Vagina (tissue), 2 donors: ENCODE data around the gene TNFSF15. TPM values are rescaled to one million over a fixed set of nuclear protein-coding genes. Genes with fewer than 3 reads are reported as not detected.

Source experiments
- DNase-seq, 2 donors: peaks; one replicate each; pipeline ENCODE4 v3.0.0-alpha.2; 2017; ENCODE audit errors: extremely low spot score in 2 of 2
- H3K27ac ChIP-seq: fragments of 200-600 bp; sonication (generic); one replicate; pipeline ENCODE4 v1.5.1; 2019
- H3K27me3 ChIP-seq: fragments of 200-600 bp; sonication (generic); one replicate; pipeline ENCODE4 v1.5.1; 2019
- H3K36me3 ChIP-seq, 2 donors: fragments of 200-600 bp; sonication (generic); one replicate each; pipeline ENCODE4 v1.5.1; 2017 to 2019
- H3K4me1 ChIP-seq: fragments of 200-600 bp; sonication (generic); one replicate; pipeline ENCODE4 v1.5.1; 2019
- H3K4me3 ChIP-seq, 2 donors: fragments of 200-600 bp; sonication (generic); 1 replicate in 1 of 2; 2 replicates in 1 of 2; pipeline ENCODE4 v1.5.1; 2016 to 2019
- H3K9me3 ChIP-seq: fragments of 200-600 bp; sonication (generic); one replicate; pipeline ENCODE4 v1.5.1; 2019
- CTCF ChIP-seq, 3 experiments: fragments of 450-650 bp in 2 of 3; fragments of 200-600 bp in 1 of 3; sonication (generic) in 1 of 3; IDR thresholded peaks; one replicate each; pipeline ENCODE4 v1.5.1; 2017 to 2019; ENCODE audit warnings: antibody characterized with exemption in 3 of 3, mild to moderate bottlenecking in 2 of 3, moderate library complexity in 2 of 3
- POLR2A ChIP-seq, 2 donors: fragments of 450-650 bp; IDR thresholded peaks; one replicate each; pipeline ENCODE4 v1.6.1; 2017; ENCODE audit warnings: antibody characterized with exemption in 2 of 2, mild to moderate bottlenecking in 2 of 2, moderate library complexity in 2 of 2
- POLR2AphosphoS5 ChIP-seq, 2 donors: sonication (generic); formaldehyde crosslinking; IDR thresholded peaks; one replicate each; pipeline ENCODE4 v1.9.0; 2017; ENCODE audit warnings: antibody characterized with exemption in 2 of 2, mild to moderate bottlenecking in 2 of 2, low read depth in 1 of 2; ENCODE audit not compliant: insufficient read depth in 1 of 2
- intact Hi-C: fragments of 100-400 bp; cut with DNase I; formaldehyde crosslinking; loops from one replicate; pipeline ENCODE4 v1.15.1; 2023
- total RNA-seq: library from RNA; depleted of rRNA; stranded (reverse); fragments of >200 nt; gene quantifications from one replicate; pipeline ENCODE4 v1.2.3, GENCODE V29; 2016

Gene TNFSF15
- total RNA-seq, result 0.74 TPM

GRCh38 chr9:114805670-114806525 lies at the start of gene TNFSF15:
TNFSF15 (minus strand) TSS chr9:114806039; CDS start chr9:114806012, 27 bp downstream.
- peak within 1 kb of the TSS in 1 of 2 donors; percentile 2 for H3K4me3 ChIP-seq
- TF ChIP-seq POLR2A (IDR thresholded peaks at IDR 0.05), result no peak
- no peak for TF ChIP-seq CTCF (IDR thresholded peaks at IDR 0.05)
- TF ChIP-seq POLR2AphosphoS5 (IDR thresholded peaks at IDR 0.05; ENCODE audit: insufficient read depth in 1 of 2, low read depth in 1 of 2), result no peak

GRCh38 chr9:114855488-114855887 lies 49.6 kb upstream of the TNFSF15 start:
- no peak overlapping the region for H3K27ac ChIP-seq
- peaks cover 16% of the 10 kb centered on the region for H3K4me1 ChIP-seq
- TF ChIP-seq POLR2A (IDR thresholded peaks at IDR 0.05) (no peak), POLR2AphosphoS5 (IDR thresholded peaks at IDR 0.05; ENCODE audit: insufficient read depth in 1 of 2, low read depth in 1 of 2) (no peak), CTCF (IDR thresholded peaks at IDR 0.05) (no peak)
- H3K4me3 ChIP-seq, result no peak overlapping the region
- intact Hi-C loops, result no loop called here
- H3K36me3 ChIP-seq, result no peaks in the 10 kb centered on the region
- no peaks in the 10 kb centered on the region for H3K9me3 ChIP-seq
- no peaks in the 10 kb centered on the region for H3K27me3 ChIP-seq
- DNase-seq, result no peak

More at GRCh38 chr9:114805670-114806525, at the start of gene TNFSF15:
- Histone ChIP-seq H3K9me3 (no peaks in the 10 kb centered on the region), H3K27me3 (no peaks in the 10 kb centered on the region), H3K36me3 (no peaks in the 10 kb centered on the region), H3K27ac (no peak within 1 kb of the TSS), H3K4me1 (peaks cover 32% of the 10 kb centered on the region)
- intact Hi-C loops, result no loop called here
- DNase-seq, result no peak

GRCh38 chr9:114854736-114855355 lies 49.0 kb upstream of the TNFSF15 start:
- H3K9me3 ChIP-seq, result no peaks in the 10 kb centered on the region
- no peak overlapping the region for H3K27ac ChIP-seq
- TF ChIP-seq CTCF (IDR thresholded peaks at IDR 0.05) (no peak), POLR2AphosphoS5 (IDR thresholded peaks at IDR 0.05; ENCODE audit: insufficient read depth in 1 of 2, low read depth in 1 of 2) (no peak), POLR2A (IDR thresholded peaks at IDR 0.05) (no peak)
- H3K4me3 ChIP-seq, result no peak overlapping the region
- intact Hi-C loops, result no loop called here
- H3K27me3 ChIP-seq, result no peaks in the 10 kb centered on the region
- H3K36me3 ChIP-seq, result no peaks in the 10 kb centered on the region
- peaks cover 16% of the 10 kb centered on the region for H3K4me1 ChIP-seq
- DNase-seq, result no peak

- Histone ChIP-seq H3K9me3 (no peaks in the 10 kb centered on the region), H3K27ac (no peak overlapping the region), H3K27me3 (no peaks in the 10 kb centered on the region), H3K4me3 (no peak overlapping the region), H3K36me3 (no peaks in the 10 kb centered on the region), H3K4me1 (peaks cover 16% of the 10 kb centered on the region)
- TF ChIP-seq CTCF (IDR thresholded peaks at IDR 0.05) (no peak), POLR2A (IDR thresholded peaks at IDR 0.05) (no peak), POLR2AphosphoS5 (IDR thresholded peaks at IDR 0.05; ENCODE audit: insufficient read depth in 1 of 2, low read depth in 1 of 2) (no peak)
- intact Hi-C loops, result no loop called here
- DNase-seq, result no peak
Measured at GRCh38 chr9:114853071-114853855, 47.4 kb upstream of the TNFSF15 start.
